HL-60 (cell line): Measurements from ENCODE around the gene EMP2.

Experiments
- GABPA ChIP-seq: IDR thresholded peaks from 2 replicates; pipeline ENCODE4 v1.6.1; 2012; ENCODE audit warnings: low read depth
- POLR2AphosphoS5 ChIP-seq: IDR thresholded peaks from 2 replicates; pipeline ENCODE4 v1.6.1; 2012; ENCODE audit warnings: low read depth
- SPI1 ChIP-seq: IDR thresholded peaks from 2 replicates; pipeline ENCODE4 v1.6.1; 2012; ENCODE audit warnings: low read depth, mild to moderate bottlenecking, borderline replicate concordance
- TF ChIP-seq, protein P1 (sequence below): IDR thresholded peaks from one replicate; pipeline ENCODE4 v1.5.1; 2011; ENCODE audit warnings: low read length, control low read depth, inconsistent platforms; ENCODE audit not compliant: insufficient read depth
- TF ChIP-seq, protein P2 (sequence below): IDR thresholded peaks from 2 replicates; pipeline ENCODE4 v1.6.1; 2012; ENCODE audit warnings: low read depth; ENCODE audit not compliant: insufficient replicate concordance

DNA sequence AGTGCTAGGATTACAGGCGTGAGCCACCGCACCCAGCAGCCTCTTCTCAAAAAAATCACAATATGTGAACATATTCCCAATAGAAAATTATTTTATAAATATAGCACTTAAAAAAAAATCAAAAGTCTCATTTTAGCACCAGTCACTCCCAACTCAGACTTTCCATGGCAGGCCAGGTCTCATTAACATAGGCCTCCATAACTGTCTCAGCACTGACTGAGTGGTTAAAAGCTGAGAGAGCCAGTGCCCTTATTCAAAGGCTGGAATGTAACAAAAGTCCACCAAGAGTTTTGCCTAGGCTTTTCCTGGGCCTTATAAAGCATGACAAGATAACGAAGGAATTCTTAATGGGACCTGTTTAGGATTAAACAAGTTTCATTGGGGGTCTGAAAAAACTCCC is 79.8 kb downstream of the EMP2 start:
- TF ChIP-seq GABPA = no peak
- TF ChIP-seq POLR2AphosphoS5 = no peak
- TF ChIP-seq, protein P1, sequence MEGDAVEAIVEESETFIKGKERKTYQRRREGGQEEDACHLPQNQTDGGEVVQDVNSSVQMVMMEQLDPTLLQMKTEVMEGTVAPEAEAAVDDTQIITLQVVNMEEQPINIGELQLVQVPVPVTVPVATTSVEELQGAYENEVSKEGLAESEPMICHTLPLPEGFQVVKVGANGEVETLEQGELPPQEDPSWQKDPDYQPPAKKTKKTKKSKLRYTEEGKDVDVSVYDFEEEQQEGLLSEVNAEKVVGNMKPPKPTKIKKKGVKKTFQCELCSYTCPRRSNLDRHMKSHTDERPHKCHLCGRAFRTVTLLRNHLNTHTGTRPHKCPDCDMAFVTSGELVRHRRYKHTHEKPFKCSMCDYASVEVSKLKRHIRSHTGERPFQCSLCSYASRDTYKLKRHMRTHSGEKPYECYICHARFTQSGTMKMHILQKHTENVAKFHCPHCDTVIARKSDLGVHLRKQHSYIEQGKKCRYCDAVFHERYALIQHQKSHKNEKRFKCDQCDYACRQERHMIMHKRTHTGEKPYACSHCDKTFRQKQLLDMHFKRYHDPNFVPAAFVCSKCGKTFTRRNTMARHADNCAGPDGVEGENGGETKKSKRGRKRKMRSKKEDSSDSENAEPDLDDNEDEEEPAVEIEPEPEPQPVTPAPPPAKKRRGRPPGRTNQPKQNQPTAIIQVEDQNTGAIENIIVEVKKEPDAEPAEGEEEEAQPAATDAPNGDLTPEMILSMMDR = no peak
- TF ChIP-seq, protein P2, sequence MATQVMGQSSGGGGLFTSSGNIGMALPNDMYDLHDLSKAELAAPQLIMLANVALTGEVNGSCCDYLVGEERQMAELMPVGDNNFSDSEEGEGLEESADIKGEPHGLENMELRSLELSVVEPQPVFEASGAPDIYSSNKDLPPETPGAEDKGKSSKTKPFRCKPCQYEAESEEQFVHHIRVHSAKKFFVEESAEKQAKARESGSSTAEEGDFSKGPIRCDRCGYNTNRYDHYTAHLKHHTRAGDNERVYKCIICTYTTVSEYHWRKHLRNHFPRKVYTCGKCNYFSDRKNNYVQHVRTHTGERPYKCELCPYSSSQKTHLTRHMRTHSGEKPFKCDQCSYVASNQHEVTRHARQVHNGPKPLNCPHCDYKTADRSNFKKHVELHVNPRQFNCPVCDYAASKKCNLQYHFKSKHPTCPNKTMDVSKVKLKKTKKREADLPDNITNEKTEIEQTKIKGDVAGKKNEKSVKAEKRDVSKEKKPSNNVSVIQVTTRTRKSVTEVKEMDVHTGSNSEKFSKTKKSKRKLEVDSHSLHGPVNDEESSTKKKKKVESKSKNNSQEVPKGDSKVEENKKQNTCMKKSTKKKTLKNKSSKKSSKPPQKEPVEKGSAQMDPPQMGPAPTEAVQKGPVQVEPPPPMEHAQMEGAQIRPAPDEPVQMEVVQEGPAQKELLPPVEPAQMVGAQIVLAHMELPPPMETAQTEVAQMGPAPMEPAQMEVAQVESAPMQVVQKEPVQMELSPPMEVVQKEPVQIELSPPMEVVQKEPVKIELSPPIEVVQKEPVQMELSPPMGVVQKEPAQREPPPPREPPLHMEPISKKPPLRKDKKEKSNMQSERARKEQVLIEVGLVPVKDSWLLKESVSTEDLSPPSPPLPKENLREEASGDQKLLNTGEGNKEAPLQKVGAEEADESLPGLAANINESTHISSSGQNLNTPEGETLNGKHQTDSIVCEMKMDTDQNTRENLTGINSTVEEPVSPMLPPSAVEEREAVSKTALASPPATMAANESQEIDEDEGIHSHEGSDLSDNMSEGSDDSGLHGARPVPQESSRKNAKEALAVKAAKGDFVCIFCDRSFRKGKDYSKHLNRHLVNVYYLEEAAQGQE = no peak
- TF ChIP-seq SPI1 = no peak
